Mesenchymal stem cell (in vitro differentiated cells and primary cell): ENCODE data around the gene HSF2.
A peak's percentile ranks its signal among the peaks of the same experiment; 100 is the strongest.

Experiments used
- DNase-seq: peaks from one replicate; pipeline ENCODE4 v3.0.0-alpha.2; 2013
- H2AFZ ChIP-seq: one replicate; pipeline ENCODE4 v1.6.1; 2013; ENCODE audit warnings: low read depth, mild to moderate bottlenecking, control low read depth, inconsistent platforms, low read length, moderate library complexity
- H2AK5ac ChIP-seq: 2 replicates; pipeline ENCODE4 v1.6.1; 2013; ENCODE audit warnings: low read length, moderate library complexity, mild to moderate bottlenecking, inconsistent platforms; ENCODE audit not compliant: severe bottlenecking
- H2BK120ac ChIP-seq: one replicate; pipeline ENCODE4 v1.6.1; 2013; ENCODE audit warnings: low read depth, mild to moderate bottlenecking, inconsistent platforms, low read length, moderate library complexity
- H2BK12ac ChIP-seq, 2 experiments: one replicate each; pipeline ENCODE4 v1.6.1; 2013; ENCODE audit warnings: inconsistent platforms in 2 of 2, low read length in 2 of 2, mild to moderate bottlenecking in 2 of 2, moderate library complexity in 2 of 2, control low read depth in 1 of 2
- H2BK15ac ChIP-seq: one replicate; pipeline ENCODE4 v1.6.1; 2013; ENCODE audit warnings: mild to moderate bottlenecking, low read depth, inconsistent platforms; ENCODE audit not compliant: poor library complexity, severe bottlenecking
- H2BK5ac ChIP-seq: 2 replicates; pipeline ENCODE4 v1.6.1; 2013; ENCODE audit warnings: low read depth, mild to moderate bottlenecking, low read length, control low read depth, inconsistent platforms; ENCODE audit not compliant: poor library complexity, severe bottlenecking
- H3K14ac ChIP-seq, 2 experiments: one replicate each; pipeline ENCODE4 v1.6.1; 2013; ENCODE audit warnings: inconsistent platforms in 2 of 2, low read length in 2 of 2, control low read depth in 1 of 2, mild to moderate bottlenecking in 1 of 2, moderate library complexity in 1 of 2
- H3K18ac ChIP-seq, 2 experiments: one replicate each; pipeline ENCODE4 v1.6.1; 2013; ENCODE audit warnings: inconsistent platforms in 2 of 2, low read length in 2 of 2, control low read depth in 1 of 2, low read depth in 1 of 2, mild to moderate bottlenecking in 1 of 2
- H3K23ac ChIP-seq, 2 experiments: one replicate each; pipeline ENCODE4 v1.6.1; 2013; ENCODE audit warnings: inconsistent platforms in 2 of 2, low read length in 2 of 2, mild to moderate bottlenecking in 2 of 2, moderate library complexity in 2 of 2, control low read depth in 1 of 2
- H3K27ac ChIP-seq: 2 replicates; pipeline ENCODE4 v1.5.1; 2013; ENCODE audit warnings: mild to moderate bottlenecking, moderate library complexity, low read length, control low read depth, inconsistent platforms; ENCODE audit not compliant: poor library complexity, severe bottlenecking
- H3K27me3 ChIP-seq, 2 experiments: 2 replicates each; pipeline versions ENCODE4 v1.6.1 to v1.7.0; 2013; ENCODE audit warnings: low read length in 2 of 2, mild to moderate bottlenecking in 2 of 2, moderate library complexity in 2 of 2, control low read depth in 1 of 2, inconsistent platforms in 1 of 2; ENCODE audit not compliant: control insufficient read depth in 1 of 2, insufficient read depth in 1 of 2
- H3K36me3 ChIP-seq, 2 experiments: 2 replicates each; pipeline versions ENCODE4 v1.6.1 to v1.7.0; 2013; ENCODE audit warnings: low read length in 2 of 2, control low read depth in 1 of 2, inconsistent platforms in 1 of 2, low read depth in 1 of 2, mild to moderate bottlenecking in 1 of 2; ENCODE audit not compliant: insufficient read depth in 2 of 2, control insufficient read depth in 1 of 2
- H3K4ac ChIP-seq, 2 experiments: one replicate each; pipeline ENCODE4 v1.6.1; 2013; ENCODE audit warnings: inconsistent platforms in 2 of 2, low read length in 2 of 2, mild to moderate bottlenecking in 2 of 2, moderate library complexity in 2 of 2, control low read depth in 1 of 2, low read depth in 1 of 2
- H3K4me1 ChIP-seq: 2 replicates; pipeline ENCODE4 v1.6.1; 2013; ENCODE audit warnings: low read depth, low read length, control low read depth; ENCODE audit not compliant: control insufficient read depth, insufficient read depth
- H3K4me2 ChIP-seq: 2 replicates; pipeline ENCODE4 v1.6.1; 2013; ENCODE audit warnings: low read length, mild to moderate bottlenecking, inconsistent platforms; ENCODE audit not compliant: poor library complexity, severe bottlenecking
- H3K4me3 ChIP-seq, 2 experiments: 2 replicates each; pipeline versions ENCODE4 v1.5.1 to v1.7.0; 2013; ENCODE audit warnings: low read length in 2 of 2, mild to moderate bottlenecking in 2 of 2, control low read depth in 1 of 2, low read depth in 1 of 2; ENCODE audit not compliant: insufficient read depth in 1 of 2
- H3K79me1 ChIP-seq: replicated peaks from 2 replicates; pipeline ENCODE4 v1.6.1; 2013; ENCODE audit warnings: mild to moderate bottlenecking, control low read depth, low read length, inconsistent platforms; ENCODE audit not compliant: poor library complexity, severe bottlenecking
- H3K9ac ChIP-seq: 2 replicates; pipeline ENCODE4 v1.7.0; 2013; ENCODE audit warnings: mild to moderate bottlenecking, low read length, moderate library complexity
- H3K9me3 ChIP-seq: 2 replicates; pipeline ENCODE4 v1.7.0; 2013; ENCODE audit warnings: mild to moderate bottlenecking, low read length; ENCODE audit not compliant: control insufficient read depth
- H4K8ac ChIP-seq: one replicate; pipeline ENCODE4 v1.6.1; 2013; ENCODE audit warnings: inconsistent platforms, mild to moderate bottlenecking, low read length, moderate library complexity
- H4K91ac ChIP-seq: one replicate; pipeline ENCODE4 v1.6.1; 2013; ENCODE audit warnings: mild to moderate bottlenecking, low read length, inconsistent platforms
- whole genome bisulfite sequencing: methylation state at CpG from one replicate; pipeline ENCODE4 v1.1.7; 2013; ENCODE audit warnings: mixed read lengths; 5-methylcytosine and 5-hydroxymethylcytosine counted together

Gene HSF2

GRCh38 chr6:122385857-122386612 lies 13.4 kb upstream of the HSF2 start:
- Histone ChIP-seq H3K27me3 (no peaks in the 10 kb centered on the region), H2BK5ac (no peak overlapping the region), H3K9me3 (no peaks in the 10 kb centered on the region), H3K79me1 (no peaks in the 10 kb centered on the region), H2BK120ac (no peak overlapping the region), H2AFZ (no peak overlapping the region), H4K8ac (no peak overlapping the region), H3K4ac (no peak overlapping the region), H4K91ac (no peak overlapping the region), H3K4me1 (no peaks in the 10 kb centered on the region), H3K14ac (no peak overlapping the region), H3K9ac (no peak overlapping the region), H3K4me2 (no peak overlapping the region), H3K23ac (no peak overlapping the region), H3K18ac (no peak overlapping the region), H3K27ac (no peak overlapping the region), H2BK15ac (no peak overlapping the region), H2AK5ac (no peak overlapping the region), H2BK12ac (no peak overlapping the region), H3K36me3 (no peaks in the 10 kb centered on the region), H3K4me3 (no peak overlapping the region)
- 100% methylated on average over 1 of the region's 3 CpGs for WGBS
- DNase-seq: no peak

GRCh38 chr6:122388945-122389344 lies 10.5 kb upstream of the HSF2 start:
- no peak overlapping the region for H2AFZ ChIP-seq
- H3K27ac ChIP-seq: no peak overlapping the region
- no peak overlapping the region for H2BK120ac ChIP-seq
- no peaks in the 10 kb centered on the region for H3K27me3 ChIP-seq
- H4K8ac ChIP-seq: no peak overlapping the region
- H3K9ac ChIP-seq: no peak overlapping the region
- no peak overlapping the region for H3K4me2 ChIP-seq
- H3K4me3 ChIP-seq: no peak overlapping the region
- DNase-seq: no peak
- no peaks in the 10 kb centered on the region for H3K36me3 ChIP-seq
- no peak overlapping the region for H2BK12ac ChIP-seq
- WGBS: 83% methylated on average over 2 of the region's 2 CpGs
- H2BK15ac ChIP-seq: no peak overlapping the region
- H3K4ac ChIP-seq: no peak overlapping the region
- no peak overlapping the region for H2BK5ac ChIP-seq
- no peaks in the 10 kb centered on the region for H3K79me1 ChIP-seq
- H2AK5ac ChIP-seq: no peak overlapping the region
- no peak overlapping the region for H3K18ac ChIP-seq
- no peaks in the 10 kb centered on the region for H3K4me1 ChIP-seq
- no peaks in the 10 kb centered on the region for H3K9me3 ChIP-seq
- H4K91ac ChIP-seq: no peak overlapping the region
- H3K23ac ChIP-seq: no peak overlapping the region
- H3K14ac ChIP-seq: no peak overlapping the region

- Histone ChIP-seq H3K18ac (no peak overlapping the region), H3K23ac (no peak overlapping the region), H2AFZ (no peak overlapping the region), H4K8ac (no peak overlapping the region), H3K36me3 (no peaks in the 10 kb centered on the region), H3K9me3 (no peaks in the 10 kb centered on the region), H3K79me1 (no peaks in the 10 kb centered on the region), H2BK15ac (no peak overlapping the region), H2BK12ac (no peak overlapping the region), H3K14ac (no peak overlapping the region), H2AK5ac (no peak overlapping the region), H3K27me3 (no peaks in the 10 kb centered on the region), H3K4ac (no peak overlapping the region), H3K4me3 (no peak overlapping the region), H3K4me2 (no peak overlapping the region), H2BK5ac (no peak overlapping the region), H3K9ac (no peak overlapping the region), H3K4me1 (no peaks in the 10 kb centered on the region), H2BK120ac (no peak overlapping the region), H4K91ac (no peak overlapping the region), H3K27ac (no peak overlapping the region)
- peak; percentile 55 for DNase-seq
- 67% methylated on average over 3 of the region's 4 CpGs for WGBS
Observed at GRCh38 chr6:122389704-122390372, 9.6 kb upstream of the HSF2 start.

GRCh38 chr6:122392564-122393350 lies 6.7 kb upstream of the HSF2 start:
- H2BK15ac ChIP-seq: no peak overlapping the region
- no peaks in the 10 kb centered on the region for H3K27me3 ChIP-seq
- H3K4ac ChIP-seq: no peak overlapping the region
- H4K91ac ChIP-seq: no peak overlapping the region
- no peak overlapping the region for H3K4me2 ChIP-seq
- H3K18ac ChIP-seq: no peak overlapping the region
- no peaks in the 10 kb centered on the region for H3K36me3 ChIP-seq
- no peaks in the 10 kb centered on the region for H3K4me1 ChIP-seq
- H3K4me3 ChIP-seq: no peak overlapping the region
- H2AK5ac ChIP-seq: no peak overlapping the region
- H3K14ac ChIP-seq: no peak overlapping the region
- H3K9me3 ChIP-seq: no peaks in the 10 kb centered on the region
- 70% methylated on average over 6 of the region's 6 CpGs for WGBS
- no peak for DNase-seq
- H3K27ac ChIP-seq: no peak overlapping the region
- no peak overlapping the region for H2AFZ ChIP-seq
- no peak overlapping the region for H2BK12ac ChIP-seq
- H3K79me1 ChIP-seq: no peaks in the 10 kb centered on the region
- no peak overlapping the region for H3K9ac ChIP-seq
- no peak overlapping the region for H4K8ac ChIP-seq
- no peak overlapping the region for H2BK5ac ChIP-seq
- H2BK120ac ChIP-seq: no peak overlapping the region
- no peak overlapping the region for H3K23ac ChIP-seq
